NCI-H1048 (cell line): ENCODE data around the gene SYNRG.

Experiments used
- DNase-seq: peaks from one replicate; lab custom pipeline; 2025; lab: John Stamatoyannopoulos, UW

The SYNRG gene

DNA sequence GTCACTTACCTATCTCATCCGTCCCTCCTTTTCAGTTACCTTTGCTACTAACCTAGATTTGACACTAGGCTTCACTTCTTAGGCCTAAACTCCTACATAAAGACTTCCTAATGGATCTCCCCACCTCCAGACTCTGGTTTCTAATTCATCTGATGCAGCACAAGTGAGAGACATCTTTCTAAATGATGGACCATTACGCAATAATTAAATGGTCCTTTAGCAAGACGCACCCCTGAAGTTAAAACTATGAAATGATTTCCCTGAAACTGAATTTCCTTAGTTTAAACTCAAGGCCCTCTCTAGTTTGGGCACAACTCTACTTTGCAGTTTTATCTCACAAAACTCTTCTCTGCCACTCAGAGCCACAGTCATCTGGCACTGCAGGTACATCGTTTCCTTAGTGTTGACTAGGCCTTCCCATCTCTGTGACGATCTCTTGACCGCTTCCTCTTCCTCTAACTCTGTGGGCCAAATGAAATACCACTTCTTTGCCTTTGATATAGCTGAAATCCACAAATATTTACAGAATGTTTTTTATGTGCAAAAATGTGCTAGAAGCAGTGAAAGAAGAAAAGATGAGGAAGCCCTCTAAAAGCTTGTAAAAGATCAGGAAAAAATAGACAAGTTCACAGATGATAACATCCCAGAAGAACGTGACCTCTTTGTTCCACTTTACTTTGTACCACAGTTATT is 3.3 kb downstream of the SYNRG start:
- no peak for DNase-seq

DNA sequence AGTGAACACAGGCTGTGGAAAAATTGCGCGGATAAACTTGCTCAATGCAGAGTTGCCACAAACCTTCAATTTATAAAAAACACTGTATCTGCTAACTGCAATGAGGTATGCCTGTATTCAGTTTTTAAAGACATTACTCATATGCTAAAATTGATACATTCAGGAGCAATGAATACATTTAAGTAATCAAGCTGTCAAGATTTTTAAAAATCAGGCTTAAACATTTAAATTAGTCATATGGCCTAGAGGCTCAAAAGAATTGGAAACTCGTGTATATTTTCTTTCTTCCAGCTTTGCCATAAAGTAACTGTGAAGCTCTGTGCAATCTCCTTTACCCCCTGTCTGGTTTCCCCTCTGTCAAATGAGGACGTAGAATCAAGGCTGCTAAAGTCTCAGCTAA is 4.1 kb downstream of the SYNRG start:
- DNase-seq, result no peak

DNA sequence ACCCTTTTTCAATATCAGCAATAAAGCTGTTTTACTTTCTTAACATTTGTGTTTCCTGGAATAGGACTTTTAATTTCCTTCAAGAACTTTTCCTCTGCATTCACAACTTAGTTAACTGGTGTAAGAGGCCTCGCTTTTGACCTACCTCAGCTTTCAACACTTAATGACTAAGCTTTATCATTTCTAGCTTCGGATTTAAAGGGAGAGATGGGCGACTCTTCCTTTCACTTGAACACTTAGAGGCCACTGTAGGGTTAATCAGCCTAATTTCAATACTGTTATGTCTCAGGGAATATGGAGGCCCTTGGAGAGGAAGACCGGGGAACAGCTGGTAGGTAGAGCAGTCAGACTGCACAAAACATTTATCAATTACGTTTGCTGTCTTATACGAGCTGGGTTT is 4.7 kb downstream of the SYNRG start:
- DNase-seq, result no peak

DNA sequence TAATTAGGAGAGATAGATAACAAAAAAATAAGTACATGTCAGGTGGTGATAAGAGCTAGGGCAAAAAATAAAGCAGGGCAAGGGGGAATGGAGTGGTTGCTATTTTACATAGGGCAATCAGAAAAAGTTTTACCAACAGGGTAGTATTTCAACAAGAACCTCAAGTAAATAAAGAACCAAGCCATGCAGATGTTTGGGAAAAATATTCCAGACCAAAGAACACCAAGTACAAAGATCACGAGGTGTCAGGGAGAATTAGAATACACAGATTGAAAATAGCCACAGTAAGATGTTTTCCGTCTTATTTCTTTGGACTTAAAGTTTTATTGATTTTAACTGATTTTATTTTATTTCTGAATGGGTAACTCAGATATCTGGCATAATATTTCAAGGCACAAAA is 11.1 kb downstream of the SYNRG start:
- DNase-seq, result no peak

DNA sequence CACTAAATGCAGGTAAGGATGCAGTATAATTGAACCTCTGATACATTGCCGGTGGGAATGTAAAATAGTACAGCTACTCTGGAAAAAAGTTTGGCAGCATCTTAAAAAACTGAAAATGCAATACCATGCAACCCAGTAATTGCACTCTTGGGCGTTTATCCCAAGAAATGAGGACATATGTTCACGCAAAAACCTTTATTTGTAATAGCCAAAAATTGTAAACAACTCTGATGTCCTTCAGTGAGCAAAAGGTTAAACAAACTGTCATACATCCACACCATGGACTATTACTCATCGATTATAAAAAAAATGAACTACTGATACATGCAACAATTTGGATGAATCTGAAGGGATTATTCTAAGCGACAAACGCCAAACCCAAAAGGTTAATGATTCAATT is 16.9 kb downstream of the SYNRG start:
- no peak for DNase-seq

DNA sequence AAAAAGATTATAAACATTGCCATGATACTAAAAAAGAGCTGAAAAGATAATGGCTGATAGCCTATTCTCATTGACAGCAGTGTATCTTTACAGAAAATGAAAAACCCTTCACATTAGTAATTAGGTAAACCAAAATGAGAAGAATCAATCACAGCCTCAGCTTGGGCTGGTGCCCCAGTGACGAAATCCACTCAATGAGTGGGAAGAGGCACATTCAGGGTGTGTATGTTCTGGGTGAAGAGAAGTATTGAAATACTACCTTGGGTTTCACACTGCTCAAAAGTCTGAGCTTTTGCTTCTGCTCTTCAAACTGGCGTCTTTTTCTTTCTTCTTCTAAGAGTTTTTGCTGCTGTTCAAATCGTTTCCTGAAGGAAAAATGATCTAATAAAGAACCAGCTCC is 24.2 kb downstream of the SYNRG start:
- no peak for DNase-seq

DNA sequence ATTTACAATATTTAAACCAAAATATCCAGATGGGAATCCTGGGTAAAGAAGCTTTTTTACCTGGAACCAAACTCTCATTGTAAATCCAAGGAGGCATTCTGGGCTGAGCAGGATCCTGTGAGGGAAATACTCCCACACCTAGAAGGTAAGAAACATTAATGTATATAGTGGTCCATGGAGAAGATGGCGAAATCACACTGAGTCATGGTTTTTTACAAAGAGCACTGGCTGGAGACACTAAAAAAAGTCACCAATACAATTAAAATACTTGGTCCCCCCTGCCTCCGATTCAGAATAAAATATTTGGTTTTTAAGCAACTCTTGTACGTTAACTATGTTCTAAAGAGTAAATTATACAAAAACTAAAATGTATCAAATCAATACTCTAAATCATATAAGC is 32.9 kb downstream of the SYNRG start:
- DNase-seq, result no peak

DNA sequence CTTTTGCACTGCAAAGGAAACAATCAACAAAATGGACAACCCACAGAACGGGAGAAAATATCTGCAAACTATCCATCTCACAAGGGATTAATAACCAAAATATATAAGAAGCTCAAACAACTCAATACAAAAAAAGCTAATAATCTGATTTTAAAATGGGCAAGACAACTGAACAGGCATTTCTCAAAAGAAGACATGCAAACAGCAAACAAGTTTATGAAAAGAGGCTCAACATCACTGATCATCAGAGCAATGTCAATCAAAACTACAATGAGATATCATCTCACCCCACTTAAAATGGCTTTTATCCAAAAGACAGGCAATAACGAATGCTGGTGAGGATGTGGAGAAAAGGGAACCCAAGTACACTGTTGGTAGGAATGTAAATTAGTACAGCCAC is 34.8 kb downstream of the SYNRG start:
- no peak for DNase-seq

DNA sequence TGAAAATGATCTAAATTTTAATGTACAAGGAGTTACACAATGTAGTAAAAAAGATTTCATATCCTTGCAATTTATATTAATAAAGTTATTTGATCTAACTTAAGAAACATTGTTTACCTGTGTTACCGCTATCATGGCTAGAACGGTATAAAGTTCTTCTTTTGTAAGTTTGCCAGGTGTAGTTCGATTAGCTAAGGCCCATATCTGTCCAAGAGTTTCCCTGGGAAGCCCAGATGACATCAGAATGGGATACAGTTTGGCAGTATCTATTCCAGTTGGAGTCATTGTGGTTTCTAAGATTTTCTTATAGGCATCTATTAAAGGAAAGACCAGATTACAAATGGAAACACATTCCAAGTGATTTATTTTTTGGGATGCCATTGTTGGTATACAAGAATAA is 37.5 kb downstream of the SYNRG start:
- DNase-seq, result no peak

DNA sequence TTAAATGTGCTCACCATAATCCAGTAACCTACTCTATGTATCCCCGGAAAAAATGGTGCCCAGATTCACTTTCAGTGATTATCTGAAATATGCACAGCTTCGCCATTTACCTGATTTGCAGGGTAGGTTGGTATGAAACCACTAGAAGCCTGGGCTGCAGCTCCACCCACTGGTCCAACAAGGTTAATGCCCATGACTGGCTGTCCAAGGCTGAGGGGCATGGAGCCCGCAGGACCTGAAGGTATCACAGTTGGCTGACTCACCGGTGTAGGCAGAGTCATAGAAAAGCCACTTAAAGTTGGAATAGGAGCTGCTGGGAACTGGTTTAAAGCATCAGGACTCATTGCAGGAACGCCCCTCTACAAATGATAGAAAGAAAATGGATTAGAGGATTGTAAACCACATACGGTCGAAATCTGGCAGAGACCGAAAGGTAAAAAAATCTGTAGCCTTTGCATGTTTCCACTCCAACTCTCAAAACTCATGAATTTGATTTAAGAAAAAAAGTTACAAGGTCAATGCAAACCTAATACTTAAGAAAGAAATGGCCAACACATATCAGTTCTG is 38.6 kb downstream of the SYNRG start:
- no peak for DNase-seq

DNA sequence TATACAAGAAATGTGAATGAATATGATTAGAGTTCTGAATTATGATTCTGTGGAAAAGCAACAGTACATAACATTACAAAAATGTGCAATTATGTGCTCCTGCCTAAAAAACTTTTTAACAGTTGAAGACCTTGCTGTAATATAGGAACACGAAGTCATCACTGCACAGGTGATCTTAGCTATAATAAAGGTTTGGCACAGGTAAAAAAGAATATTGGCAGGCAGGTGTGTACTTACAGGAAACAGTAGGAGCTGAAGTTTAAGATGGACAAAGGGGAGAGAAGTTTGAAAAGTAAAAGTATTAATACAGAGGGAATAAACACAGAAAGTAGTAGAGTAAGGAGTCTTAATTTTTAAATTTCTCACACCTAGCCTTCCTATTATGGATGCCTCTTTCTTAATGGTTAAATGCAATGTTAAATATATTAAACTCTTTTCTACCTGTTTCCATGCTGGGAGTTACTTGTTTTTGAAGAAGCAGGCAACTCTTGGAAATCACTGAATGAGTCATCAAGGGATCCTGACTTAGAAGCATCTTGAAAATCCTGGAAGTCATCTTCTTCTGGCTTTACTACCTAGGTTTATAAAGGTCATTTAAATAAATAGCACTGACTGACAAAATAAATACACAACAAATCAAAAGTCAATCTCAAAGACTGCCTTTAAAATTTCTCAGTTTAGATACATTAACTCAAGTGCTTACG is 40.7 kb downstream of the SYNRG start:
- DNase-seq, result no peak

DNA sequence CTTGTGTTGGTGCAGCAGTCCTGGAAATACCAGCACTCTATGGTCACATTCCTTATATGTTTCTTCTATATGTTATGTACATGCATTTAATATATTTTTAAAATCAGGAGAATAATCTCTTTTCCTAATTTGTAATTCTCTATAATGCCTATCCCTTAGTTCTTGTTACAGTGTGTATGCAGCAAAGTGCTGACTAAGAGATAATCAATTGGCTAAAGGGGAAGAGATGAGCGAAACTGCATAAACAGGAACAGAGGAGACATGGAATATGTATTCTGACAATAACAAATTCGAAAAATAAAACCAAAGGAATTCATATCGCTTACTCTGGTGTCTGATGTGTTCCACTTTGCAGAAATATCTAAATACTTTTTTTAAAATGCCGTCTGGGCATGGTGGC is 41.7 kb downstream of the SYNRG start:
- DNase-seq, result no peak

DNA sequence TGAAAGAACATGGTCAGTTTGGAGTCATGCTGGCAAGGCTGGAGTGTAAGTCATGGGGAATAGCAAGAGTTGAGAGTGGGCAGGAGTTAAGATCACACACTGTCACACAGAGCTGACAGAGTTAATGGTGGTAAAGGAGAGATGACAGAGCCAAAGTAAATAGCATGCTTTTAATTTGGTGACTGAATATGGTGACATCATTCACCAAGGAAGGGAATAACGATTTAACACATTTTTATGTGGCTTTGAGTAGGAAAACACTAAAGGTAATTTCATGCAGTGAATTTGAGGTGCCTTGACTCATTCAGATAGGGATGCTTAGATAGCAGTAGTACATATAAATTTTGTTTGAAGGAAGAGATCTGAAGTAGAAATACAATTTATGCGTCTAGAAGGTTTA is 42.1 kb downstream of the SYNRG start:
- no peak for DNase-seq

DNA sequence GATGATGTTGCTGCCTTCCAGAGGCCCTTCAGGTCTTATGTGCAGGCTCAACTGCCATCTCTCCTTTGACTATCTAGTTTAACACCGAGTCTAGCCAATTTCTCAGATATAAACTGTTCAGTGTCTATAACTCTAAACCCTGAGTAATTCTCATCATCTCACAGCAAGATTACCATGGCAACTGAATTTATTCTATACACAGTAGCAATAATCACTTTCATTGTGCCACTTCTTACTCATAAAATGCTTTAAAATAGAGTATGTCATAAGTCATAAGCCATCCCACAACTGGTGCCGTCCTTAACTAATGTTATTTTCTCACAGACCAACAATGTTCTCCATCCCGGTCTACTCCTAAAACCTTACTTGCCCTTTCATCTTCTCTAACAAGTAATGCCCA is 45.0 kb downstream of the SYNRG start:
- no peak for DNase-seq

DNA sequence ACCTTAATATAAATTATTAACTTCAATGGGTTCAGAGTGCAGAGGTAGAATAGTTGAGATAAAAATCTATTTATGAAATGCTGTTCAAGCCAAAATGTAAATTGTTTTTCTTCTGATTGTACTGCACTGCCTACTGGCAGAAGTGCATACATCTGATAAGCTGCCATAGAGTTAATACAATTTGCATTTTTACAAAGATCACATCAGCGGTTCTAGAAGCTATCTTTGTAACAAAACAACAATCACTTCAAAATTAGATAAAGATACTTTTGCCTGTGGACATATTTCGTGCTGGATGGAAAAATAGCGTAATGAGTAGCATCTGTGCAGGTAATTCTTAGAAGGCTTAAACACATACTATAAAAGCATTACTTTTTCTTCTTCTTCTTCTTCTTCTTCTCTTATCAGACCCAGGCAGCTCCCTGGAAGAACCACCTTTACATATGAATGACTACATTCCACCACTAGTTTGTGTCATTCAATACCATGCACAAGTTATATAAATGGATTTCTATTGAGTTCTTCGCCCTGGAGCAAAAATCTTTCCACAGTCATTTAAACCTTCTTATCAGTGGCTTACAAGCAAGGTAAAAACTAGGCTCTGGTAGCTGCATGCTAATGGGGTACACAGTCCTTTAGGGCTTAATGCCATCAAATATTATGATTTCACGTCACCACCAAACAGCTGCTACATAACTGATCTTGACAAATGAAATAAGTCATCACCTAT is 47.0 kb downstream of the SYNRG start:
- DNase-seq, result no peak

DNA sequence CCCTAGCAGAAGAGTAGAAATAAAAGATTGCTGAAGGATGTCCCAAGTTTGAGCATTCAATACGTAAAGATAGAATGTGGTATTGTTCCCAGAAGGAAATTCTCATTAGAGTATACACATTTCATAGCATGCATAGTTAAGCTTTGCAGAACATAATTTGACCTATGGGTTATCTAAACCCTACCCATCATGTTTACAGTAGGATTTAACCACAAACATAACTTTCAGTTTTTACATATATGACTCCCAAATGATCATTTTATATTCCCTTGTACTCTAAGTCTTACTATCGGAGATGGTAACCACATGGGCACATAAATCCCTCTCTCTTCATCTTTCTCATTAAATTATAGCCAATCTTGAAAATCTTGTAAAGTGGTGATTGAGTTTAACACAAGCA is 50.9 kb downstream of the SYNRG start:
- DNase-seq, result no peak

DNA sequence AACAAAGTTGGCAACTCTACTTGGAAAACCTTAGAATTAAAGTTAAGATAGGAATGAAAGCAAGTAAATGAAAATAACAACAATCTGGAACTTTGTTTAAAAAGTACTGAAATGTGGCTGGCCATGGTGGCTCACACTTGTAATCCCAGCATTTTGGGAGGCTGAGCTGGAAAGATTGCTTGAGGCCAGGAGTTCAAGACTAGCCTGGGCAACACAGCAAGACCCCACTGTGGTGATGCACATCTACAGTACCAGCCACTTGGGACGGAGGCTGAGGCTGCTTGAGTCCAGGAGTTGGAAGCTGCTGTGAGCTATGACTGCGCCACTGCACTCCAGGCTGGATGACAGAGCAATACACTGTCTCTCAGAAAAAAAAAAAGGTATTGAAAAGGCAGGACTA is 51.7 kb downstream of the SYNRG start:
- DNase-seq, result no peak

DNA sequence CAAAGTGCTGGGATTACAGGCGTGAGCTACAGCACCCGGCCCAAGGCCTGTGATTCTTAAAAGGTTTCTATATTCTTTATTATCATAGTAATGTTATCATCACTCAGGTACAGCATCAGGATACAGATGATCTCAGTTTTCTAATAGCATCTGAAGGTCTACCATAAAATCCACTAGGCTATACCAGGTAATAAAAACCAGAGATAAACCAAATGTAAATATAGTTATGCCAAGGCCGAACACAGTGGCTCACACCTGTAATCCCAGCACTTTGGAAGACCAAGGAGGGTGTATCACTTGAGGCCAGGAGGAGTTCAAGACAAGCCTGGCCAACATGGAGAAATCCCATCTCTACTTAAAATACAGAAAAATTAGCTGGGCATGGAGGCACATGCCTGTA is 53.8 kb downstream of the SYNRG start:
- no peak for DNase-seq

DNA sequence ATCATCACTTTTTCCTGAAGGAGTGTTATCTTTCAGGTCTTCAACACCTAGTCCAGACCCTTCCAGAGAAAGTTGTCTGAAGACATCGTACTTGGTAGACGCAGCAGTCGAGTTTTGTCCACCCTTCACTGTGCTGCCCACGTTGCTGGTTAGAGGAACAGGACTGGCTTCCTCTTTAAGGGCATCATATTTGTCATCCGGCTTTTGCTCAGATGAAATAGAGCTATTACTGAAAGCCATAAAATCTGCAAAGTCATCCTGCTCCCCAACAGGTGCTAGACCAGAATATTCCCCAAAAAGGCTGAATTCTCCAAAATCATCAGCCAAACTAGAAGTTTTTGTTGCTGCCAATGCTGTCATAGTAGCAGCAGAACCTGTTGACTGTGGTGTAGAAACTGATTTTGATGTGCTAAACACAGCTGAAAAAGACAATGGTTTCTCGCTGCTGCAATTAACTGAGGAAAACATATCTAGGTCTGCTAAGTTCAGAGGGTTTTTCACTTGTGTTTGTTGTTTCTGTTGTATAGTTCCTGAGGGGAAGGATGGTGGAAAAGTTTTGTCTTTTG is 55.7 kb downstream of the SYNRG start:
- DNase-seq, result no peak

DNA sequence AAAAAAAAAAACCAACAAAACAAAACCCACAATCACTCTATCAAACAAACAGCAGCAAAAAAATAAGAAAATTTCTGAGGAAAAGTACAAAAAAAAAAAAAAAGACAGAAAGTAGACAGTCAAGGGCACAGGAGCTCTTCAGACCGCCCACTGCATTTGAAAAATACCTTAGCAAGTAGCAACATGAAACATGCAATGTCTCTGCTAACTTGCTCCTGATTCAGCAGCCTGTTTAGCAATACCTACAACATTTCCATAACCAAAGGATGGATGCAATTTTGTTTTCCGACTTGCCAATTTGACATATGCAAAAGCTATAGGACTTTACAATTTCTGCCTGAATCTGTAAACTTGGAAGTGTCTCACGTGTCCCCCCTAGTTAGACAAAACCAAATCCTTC is 57.4 kb downstream of the SYNRG start:
- DNase-seq, result no peak

DNA sequence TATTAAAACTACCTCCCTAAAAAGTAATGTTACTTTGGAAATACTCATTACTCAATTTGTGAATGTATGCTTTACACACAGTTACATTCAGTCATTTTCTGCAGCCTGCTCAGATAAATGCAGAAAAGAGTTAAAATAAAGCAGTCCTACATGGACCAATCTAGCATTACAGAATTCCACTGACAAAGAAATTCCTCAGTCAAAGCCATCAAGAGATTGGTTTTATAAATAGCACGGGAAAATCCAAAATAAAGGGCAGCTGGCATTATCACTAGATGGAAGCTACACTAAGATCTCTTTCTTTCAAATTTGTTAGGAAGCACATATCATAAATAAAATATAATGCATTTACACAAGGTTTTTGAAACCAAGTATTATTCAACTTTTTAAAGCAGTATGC is 61.2 kb downstream of the SYNRG start:
- DNase-seq, result no peak

DNA sequence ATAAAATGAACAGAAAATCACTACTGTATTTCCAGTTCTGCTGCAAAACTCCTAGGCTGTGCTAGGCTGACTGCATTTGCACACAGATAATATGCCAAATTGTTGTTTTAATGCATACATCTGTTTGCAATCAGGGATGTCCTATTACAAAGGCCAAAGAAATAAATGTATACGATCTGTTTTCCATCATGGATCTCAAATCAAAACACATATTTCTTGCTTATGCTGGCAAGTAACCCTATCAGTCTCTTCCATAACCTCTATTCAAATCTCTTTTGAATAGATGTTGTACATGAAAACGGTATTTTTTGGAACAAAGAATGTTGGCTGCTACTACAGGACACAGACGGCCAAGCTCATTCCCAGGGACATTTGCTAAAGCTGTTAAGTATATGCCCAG is 62.9 kb downstream of the SYNRG start:
- no peak for DNase-seq

DNA sequence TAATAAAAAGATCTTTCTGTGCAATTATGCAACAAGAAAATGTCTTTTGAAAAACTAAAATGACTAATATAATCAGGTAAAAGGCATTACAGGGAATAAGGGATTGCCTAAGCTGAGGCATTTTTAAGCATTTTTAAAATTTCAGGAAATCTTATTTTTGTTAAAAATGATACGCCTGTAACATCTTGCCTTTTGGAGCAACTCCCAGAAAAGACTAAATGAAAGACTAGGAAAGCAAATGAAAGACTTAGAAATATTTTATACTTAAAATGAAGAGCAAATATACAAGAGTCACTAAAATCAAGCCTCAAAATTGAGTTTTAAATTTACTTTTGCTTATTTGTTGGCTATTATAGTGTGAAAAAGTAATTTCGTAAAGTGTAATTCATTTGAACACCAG is 63.7 kb downstream of the SYNRG start:
- no peak for DNase-seq
